ENCODE results near the gene ITGAE.
A peak's percentile ranks its signal among the peaks of the same experiment; 100 is the strongest.
"Not testable (repeated sequence)": the region's sequence is repeated elsewhere in the genome, so short reads cannot be mapped to it uniquely, and the experiment has no call there.

ITGAE gene

DNA sequence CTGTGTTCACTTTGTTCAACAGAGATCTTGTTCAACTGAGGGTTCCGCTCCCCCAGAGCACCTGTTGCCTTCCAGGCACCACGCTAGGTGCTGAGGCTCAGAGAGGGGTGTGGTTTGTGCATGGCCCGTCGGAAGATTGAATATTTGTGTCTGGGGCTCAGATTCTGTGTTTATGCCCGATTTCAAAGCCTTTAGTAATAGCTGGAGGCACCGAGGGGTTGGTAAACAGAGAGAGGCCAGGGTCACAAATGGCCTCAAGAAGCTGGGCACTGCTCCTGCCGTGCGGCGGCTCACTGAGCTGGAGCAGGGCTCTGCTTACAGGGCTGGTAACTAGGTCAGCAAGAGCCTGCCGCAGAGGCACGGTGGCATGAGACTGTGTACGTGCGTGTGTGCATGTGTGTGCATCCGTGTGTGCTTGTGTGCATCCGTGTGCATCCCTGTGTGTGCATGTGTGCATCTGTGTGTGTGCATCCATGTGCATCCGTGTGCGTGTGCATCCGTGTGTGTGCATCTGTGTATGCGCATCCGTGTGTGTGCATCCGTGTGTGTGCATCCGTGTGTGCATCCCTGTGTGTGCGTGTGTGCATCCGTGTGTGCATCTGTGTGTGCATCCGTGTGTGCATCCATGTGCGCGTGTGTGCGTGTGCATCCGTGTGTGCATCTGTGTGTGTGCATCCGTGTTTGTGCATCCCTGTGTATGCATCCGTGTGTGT is 5.4 kb downstream of the ITGAE start:
- DNase-seq: no peak

DNA sequence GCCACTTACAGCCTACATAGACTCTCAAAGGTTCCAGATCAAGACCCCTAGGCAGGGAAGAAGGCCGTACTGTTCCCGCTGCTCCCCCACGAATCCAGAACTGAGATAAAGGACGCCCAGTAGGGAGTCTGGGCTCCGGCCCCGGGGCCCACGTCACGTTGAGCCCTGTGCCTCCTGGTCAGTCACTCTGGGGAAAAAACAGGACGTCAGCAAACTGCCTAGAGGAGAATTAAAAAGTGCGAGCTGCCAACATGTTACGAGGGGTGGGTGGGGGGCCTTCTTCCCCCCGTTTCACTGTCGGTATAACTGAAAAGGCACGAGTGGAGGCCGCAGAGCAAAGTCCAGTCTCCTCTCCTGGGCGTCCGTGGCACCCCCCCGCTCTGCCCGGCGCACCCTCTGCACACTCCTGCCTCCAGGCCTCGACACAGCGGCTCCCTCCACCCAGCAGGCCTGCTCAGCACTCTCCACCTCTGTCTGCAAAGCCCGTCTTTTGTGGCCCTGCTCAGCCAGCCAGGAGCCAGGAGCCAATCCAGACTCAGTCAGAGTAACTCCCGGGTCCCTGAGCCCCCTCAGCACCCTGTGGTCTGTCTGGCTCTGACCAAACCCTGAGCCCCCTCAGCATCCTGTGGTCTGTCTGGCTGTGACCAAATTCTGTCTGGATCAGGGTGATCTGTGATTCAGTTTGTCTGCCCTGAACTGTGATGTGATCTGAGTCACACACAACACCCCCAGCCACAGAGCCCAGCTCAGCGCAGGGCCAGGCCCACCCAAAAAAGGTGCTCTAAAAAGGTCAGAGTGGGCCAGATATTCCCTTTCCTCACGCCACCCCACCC is 6.2 kb downstream of the ITGAE start:
- DNase-seq: no peak

GRCh38 chr17:3794152-3794551 is 6.8 kb downstream of the ITGAE start:
- DNase-seq: not testable (repeated sequence)

- not testable (repeated sequence) for DNase-seq
Observed at GRCh38 chr17:3793258-3793657, 7.7 kb downstream of the ITGAE start.

DNA sequence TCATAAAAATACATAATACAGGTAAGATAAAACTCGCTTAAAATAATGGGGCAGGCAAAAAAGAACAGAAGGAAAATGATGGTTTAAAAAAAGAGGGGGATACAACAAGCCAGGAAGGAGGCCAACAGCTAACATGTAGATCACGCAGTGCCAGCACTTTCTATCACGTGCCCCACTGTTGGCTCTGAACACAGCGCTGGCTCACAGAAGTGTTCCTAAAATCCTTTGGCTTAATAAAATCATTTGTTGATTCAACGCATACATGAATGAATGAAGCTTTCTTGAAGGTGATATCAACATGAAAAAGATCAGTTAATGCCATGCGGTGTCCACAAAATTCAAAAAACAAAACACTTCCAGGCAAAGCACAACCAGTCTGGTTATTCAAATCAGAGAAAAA is 8.5 kb downstream of the ITGAE start:
- DNase-seq: no peak

DNA sequence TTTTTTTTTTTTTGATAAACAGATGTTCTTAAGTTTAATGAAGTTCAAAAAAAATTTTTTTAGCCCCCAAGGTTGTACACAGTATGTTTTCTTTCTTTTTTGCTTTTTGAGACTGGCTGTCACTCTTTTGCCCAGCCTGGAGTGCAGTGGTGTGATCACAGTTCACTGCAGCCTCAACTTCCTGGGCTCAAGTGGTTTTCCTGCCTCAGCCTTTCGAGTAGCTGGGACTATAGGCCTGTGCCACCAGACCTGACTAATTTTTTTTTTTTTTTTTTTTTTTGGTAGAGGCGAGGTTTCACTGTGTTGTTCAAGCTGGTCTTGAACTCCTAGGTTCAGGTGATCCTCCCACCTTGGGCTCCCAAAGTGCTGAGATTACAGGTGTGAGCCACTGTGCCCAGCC is 12.8 kb downstream of the ITGAE start:
- no peak for DNase-seq

DNA sequence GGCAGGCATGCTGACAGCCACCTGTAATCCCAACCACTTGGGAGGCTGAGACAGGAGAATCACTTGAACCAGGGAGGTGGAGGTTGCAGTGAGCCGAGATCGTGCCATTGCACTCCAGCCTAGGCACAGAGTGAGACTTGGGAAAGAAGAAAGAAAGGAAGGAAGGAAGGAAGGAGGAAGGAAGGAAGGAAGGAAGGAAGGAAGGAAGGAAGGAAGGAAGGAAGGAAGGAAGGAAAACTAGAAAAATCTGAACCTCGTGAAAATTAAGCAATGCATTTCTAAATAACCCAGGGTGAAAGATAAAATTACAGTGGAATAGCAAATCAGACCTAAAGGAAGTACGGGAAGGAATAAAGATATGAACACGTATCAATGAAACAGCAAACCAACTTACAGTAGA is 15.7 kb downstream of the ITGAE start:
- not testable (repeated sequence) for DNase-seq

- DNase-seq: no peak
Observed at GRCh38 chr17:3782751-3783150, 18.2 kb downstream of the ITGAE start.

DNA sequence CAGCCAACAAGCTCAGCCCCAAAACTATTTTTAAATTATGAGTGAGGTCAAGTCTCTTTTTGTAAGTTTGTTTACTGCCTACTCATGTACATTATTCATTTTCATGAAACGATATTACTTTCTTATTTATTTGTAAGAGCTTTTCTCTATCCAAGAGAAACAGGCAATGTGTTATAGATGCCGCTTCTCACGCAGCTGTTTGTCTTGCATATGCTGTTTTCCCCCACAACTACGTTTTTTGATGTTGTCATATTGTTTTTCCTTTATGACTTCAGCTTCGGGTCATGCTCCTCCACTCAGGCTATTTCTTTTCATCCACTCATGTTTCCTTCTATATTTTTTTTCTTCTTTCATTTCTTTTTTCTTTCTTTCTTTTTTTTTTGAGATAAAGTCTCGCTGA is 20.0 kb downstream of the ITGAE start:
- DNase-seq: no peak

GRCh38 chr17:3777366-3778120 is 23.4 kb downstream of the ITGAE start:
- no peak for DNase-seq

DNA sequence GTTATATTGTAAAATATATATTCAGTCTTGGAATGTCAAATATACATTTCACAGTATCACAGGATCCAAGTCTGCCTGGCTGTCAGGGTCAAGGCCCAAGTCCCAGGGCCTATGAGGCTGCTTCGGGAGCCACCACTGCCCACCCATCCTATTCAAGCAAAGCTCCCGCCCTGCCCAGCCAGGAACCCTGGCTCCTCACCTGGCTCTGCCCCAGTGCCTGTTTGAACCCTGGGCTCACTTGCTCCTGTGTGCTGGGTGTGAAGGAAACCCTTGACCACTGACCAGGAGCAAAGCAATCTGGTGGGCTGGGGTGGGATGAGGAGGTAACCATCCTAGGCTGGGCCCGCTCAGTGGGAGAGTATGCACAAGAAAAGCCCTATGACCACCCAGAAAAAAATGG is 27.0 kb downstream of the ITGAE start:
- DNase-seq: no peak

DNA sequence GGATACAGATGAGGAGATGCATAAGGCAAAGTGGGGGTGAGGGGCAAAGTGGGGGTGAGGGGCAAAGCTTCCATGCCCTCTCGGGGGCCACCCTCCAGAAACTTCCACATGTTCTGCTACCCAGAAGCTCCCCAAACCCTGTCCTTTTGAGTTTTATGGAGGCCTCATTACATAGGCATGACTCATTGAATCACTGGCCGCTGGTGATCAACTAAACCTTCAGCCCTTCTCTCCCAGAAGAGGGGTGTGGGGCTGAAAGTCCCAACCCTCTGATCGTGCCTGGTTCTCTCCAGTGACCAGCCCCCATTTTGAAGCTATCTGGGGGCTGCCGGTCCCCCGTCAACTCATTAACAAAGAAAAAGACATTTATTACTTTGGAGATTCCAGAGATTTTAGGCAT is 27.5 kb downstream of the ITGAE start:
- DNase-seq: peak; percentile 49

DNA sequence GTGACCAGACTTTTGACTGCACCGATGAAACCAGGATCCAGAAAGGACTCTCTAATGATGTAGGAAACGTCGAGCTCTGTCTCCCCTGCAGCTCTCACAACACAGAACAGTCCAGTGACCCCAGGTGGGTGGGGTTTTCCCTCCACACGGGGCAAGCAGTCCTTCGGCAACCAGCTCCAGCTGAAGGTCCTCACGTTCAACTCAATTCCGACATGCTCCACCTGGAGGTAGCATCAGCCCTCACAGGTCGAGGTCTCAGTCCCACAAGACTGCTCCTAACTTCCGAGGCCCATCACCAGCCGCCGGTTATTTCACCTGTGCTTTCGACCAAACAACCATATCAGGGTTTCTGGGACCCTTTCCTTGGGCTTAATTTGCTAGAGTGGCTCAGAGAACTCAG is 28.2 kb downstream of the ITGAE start:
- no peak for DNase-seq

GRCh38 chr17:3771140-3771539 is 29.8 kb downstream of the ITGAE start:
- no peak for DNase-seq

DNA sequence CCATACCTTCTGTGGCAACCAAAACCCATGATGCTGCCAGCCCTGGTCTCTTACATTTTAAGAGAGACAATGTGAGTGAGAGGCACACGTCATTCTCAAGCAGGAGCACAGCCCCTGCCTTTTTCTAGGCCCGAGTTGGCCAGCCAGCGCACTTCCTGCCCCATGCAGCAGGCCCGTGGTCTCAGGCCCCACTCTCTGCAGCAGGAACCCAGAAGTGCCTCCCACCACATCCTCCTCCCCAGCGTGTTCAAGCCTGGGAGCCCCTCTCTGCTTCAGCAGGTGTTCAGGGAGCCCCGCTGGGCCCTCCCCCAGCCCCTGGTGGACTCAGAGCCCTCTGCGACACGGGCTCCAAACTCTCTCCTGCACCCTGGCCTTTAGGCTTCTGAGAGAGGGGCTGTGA is 30.5 kb downstream of the ITGAE start:
- no peak for DNase-seq

GRCh38 chr17:3768769-3769168 is 32.2 kb downstream of the ITGAE start:
- no peak for DNase-seq

DNA sequence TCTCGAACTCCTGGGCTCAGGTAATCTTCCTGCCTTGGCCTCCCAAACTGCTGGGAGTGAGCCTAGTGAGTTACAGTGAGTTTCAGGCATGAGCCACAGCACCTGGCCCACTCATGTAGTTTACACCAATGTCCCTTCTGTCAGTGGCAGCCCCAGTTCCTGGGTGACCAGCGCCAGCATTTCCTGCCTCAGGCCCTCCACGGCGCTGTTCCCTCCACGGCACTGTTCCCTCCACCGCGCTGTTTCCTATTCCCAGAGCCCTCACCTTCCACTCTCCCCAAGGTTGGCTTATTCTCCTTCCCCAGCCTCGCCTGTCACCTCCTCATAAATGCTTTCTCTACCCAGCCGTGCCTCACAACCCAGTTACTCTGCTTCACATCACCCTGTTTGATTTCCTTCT is 32.6 kb downstream of the ITGAE start:
- no peak for DNase-seq

DNA sequence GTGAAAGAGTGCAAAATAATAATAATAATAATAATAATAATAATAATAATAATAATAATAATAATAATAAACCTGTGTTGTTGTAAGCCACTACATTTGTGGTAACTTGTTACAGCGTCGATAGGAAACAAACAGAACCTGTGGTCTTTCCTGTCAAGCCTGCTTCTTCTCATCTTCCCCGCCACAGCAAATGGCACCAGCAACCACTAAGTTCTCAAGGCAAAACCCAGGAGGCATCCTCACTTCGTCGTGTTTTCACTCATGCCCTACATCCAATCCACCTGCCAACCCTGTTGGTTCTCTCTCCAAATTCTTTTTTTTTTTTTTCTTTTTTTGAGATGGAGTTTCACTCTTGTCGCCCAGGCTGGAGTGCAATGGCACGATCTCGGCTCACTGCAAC is 34.2 kb downstream of the ITGAE start:
- no peak for DNase-seq

DNA sequence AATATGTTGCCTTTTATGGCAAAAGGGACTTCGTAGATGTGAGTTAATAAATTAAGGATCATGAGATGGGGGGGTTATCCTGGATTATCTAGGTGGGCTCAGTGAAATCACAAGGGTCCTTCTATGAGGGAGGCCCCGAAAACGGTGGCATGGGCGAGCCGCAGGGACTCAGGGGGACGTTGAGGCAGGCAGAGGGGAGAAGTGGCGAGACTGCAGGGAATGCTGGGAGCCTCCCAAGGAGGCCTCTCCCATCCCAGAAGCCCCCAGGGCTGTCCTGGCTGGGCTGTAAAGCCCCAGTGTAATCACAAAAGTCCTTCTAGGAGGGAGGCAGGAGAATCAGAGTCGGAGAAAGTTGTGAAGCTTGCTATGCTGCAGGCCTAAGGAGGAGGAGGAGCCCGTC is 35.0 kb downstream of the ITGAE start:
- no peak for DNase-seq

- DNase-seq: no peak
Observed at GRCh38 chr17:3763777-3764170, 37.2 kb downstream of the ITGAE start.

DNA sequence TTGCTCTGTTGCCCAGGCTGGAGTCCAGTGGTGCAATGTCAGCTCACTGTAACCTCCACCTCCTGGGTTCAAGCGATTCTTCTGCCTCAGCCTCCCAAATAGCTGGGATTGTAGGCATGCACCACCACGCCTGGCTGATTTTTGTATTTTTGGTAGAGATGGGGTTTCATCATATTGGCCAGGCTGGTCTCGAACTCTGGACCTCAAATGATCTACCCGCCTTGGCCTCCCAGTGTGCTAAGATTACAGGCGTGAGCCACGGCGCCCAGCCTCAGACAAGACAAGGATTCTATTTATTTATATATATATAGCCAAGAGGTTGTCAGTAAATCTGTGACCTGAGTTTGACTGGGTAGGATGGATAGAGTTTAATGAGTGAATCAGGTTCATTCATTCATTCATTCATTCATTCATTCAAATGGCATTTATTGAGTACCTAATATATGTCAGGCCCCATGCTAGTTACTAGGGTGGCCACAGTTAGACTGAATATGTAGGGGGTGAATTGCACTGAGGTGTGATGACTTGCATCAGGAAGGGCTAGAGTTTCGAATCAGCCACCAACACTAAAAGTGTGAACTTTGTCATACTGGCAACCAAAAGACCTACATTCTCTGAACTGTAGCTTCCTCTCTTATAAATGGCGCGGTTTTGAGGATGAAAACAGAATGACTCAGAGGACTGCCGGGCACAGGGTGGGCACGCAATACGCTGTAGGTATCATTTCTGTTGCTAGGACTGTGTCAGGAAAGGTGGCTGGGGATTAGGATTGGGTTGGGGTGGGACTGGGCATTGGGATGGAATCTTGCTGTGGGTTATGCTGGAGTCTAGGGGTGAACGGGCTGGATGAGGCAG is 37.8 kb downstream of the ITGAE start:
- DNase-seq: no peak

- no peak for DNase-seq
Observed at GRCh38 chr17:3761918-3762380, 39.0 kb downstream of the ITGAE start.

All from NCI-H226 (cell line).